GM18517 (cell line): ENCODE results near the gene MC1R.
"Not testable (repeated sequence)": the region's sequence is repeated elsewhere in the genome, so short reads cannot be mapped to it uniquely, and the experiment has no call there.

Source experiments
- ATAC-seq: cut with Tn5 transposase; IDR thresholded peaks from one replicate; pipeline ENCODE4 v1.9.1; 2021; ENCODE audit warnings: mild to moderate bottlenecking, moderate library complexity; ENCODE audit not compliant: unreplicated experiment

The MC1R gene

GRCh38 chr16:89957216-89957785, 38.6 kb downstream of the MC1R start:
- ATAC-seq: no peak

DNA sequence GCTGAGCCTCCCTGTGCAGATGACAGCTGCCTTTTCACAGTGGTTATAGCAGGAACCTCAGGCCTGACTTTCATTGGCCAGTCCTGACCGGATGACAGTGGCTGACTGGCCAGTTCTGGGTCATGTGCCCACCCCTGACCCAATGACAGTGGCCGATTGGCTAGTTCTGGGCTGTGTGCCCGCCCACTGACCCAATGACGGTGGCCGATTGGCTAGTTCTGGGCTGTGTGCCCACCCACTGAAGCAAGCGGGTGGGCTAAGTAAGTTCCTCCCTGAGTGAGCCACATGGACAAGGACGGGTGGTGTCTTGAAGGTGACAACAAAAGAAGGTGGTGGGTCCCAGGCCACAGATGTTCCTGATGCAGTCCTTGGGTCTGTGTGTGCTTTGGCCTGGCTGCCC, 39.4 kb downstream of the MC1R start:
- ATAC-seq: no peak

GRCh38 chr16:89958596-89958995, 39.9 kb downstream of the MC1R start:
- ATAC-seq: no peak

DNA sequence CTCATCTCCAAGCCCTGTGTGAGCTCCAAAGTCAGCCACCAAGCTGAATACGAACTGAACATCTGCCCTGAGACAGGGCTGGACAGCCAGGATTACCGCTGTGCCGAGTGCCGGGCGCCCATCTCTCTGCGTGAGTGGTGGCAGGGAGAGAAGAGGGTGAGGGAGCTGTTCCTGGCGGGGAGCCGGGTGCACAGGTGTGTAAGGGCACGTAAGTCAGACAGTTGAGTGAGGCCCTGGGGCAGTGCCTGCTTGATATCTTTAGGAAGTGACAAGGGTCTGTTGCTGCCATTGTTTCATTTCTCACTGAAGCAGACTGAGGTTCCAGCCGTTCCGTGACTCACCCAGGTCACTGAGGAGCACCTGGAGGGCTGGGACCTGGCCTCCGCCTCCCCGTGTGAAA, 42.3 kb downstream of the MC1R start:
- no peak for ATAC-seq

DNA sequence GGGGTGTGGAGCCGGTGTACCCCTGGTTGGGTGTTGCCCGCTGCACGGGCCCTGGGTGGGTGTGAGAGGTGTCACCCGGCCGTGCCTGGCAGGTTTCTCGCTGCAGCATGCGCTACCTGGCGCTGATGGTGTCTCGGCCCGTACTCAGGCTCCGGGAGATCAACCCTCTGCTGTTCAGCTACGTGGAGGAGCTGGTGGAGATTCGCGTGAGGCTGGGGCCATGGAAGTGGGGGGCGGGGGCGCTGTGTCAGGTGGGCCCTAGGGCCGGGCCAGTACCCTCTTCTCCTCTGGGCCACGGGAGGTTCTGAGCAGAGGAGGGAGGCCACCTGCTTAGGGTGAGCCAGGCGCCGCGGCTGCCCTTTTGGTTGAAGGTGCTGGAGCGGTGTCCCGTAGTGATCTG, 43.3 kb downstream of the MC1R start:
- no peak for ATAC-seq

- no peak for ATAC-seq
These were observed 44.3 kb downstream of the MC1R start for GRCh38 chr16:89962754-89963498.

DNA sequence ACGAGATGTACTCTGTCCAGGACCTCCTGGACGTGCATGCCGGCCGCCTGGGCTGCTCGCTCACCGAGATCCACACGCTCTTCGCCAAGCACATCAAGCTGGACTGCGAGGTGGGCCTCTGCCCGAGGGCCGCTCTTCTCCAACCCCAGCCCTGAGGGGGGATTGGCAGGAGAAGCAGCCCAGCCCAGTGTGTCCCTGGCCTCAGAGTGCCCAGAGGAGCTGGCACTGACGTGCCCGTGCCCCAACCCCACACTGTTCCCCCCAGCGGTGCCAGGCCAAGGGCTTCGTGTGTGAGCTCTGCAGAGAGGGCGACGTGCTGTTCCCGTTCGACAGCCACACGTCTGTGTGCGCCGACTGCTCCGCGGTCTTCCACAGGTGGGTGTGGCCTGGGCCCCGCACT, 45.5 kb downstream of the MC1R start:
- ATAC-seq: no peak

DNA sequence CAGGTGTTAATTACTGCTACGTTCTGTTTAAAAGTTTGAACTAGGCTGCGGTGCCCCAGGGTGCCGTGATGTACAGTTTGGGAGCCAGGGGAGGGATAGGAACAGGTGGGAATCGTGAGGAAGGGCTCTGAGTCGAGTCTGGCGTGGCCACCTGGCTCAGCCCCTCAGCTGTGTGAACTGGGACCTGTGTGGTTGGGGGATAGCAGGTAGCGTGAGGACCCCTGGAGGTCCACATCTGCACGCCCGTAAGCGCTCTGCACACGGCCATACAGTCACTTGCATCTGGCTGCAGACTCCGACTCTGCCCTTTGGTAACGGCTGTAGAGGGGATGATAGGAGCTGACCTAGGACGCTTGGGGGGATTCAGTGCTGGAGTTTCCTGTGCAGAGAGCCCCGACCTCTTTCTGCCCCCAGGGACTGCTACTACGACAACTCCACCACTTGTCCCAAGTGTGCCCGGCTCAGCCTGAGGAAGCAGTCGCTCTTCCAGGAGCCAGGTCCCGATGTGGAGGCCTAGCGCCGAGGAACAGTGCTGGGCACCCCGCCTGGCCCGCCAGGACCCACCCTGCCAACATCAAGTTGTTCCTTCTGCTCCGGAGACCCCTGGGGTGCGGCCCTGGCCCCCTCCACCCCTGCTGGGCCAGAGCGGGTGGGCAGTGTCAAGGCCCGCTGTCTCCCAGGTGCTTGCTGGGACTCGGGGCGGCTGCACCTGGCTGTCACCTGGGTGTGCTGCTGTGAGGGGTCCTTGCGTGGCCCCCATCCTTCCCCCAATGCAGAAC, 47.0 kb downstream of the MC1R start:
- ATAC-seq: no peak

DNA sequence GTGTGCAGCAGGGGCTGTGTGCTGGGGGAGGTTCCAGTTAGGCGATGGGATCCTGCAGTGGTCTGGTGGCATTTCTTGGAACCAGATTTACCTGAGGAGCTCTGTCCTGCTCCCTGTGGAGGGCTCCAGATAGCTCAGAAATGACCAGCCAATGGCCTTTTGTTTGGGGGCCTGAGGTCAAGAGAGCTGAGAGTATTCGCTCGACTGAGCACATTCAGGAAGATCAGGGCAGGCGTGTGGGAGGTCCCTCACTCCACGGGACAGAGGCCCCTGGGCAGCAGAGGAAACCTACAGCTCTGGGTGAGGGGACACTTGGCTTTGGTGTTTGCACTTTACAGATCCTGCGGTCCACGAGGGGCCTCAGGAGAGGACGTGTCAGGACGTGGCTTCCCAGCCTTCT, 48.1 kb downstream of the MC1R start:
- ATAC-seq: no peak

DNA sequence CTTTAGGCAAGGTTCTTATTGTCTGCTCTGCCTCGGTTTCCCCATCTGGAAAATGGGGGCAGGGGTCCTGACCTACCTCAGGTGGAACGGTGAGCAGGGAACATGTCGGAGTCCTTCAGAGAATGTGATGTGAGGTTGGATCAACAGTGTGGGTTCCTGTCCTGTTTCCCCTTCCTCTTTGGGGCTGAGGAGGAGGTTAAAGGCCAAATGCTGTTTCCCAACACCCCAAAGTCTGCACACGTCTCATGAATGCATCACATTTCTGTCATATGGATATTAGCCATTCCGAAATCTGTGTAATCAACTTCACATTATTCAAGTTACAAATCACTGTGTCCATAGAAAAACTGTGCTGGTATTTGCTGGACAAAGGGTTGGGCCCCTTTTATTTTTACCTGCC, 48.8 kb downstream of the MC1R start:
- ATAC-seq: not testable (repeated sequence)

- ATAC-seq: not testable (repeated sequence)
These were observed 49.4 kb downstream of the MC1R start for GRCh38 chr16:89968074-89968473.

DNA sequence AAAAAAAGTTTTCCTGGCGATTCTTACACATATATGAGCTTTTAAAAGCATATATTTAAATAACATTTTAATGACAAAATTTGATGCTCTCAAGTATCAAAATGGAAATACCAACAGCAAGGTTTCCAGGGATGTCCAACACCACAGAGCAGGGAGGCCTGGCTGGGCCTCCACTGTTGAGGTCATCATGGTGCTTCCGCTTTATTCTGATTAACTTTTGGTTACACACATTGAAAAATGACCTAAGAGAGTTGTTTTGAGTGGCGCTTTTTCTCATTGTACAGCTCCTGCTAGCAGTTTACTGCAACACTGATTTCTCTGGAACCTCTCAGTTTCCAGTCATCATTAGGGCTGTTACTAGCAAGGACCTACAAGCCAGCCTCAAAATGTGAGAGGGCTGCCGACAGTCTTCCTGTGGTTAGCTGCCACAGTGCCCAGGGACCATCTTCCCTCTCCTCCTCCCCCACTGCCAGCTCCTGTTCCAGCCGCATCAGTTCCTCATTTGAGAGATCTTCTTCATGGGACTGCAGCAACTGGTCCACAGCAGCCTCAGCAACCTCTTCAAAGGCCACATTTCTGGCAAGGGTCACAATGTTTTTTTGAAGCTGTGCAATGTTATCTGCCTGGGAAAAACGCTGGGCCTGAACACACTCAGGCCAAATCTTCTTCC, 51.2 kb downstream of the MC1R start:
- ATAC-seq: no peak
